ENCODE measurements around the gene RXRG.

The RXRG gene

GRCh38 chr1:165403835-165404482, 41.0 kb downstream of the RXRG start:
- Histone ChIP-seq H4K20me1 (ENCODE audit: control insufficient read depth, insufficient read depth, low read depth, low read length) (peaks cover 4% of the 10 kb centered on the region; the same call in 1 of the 2 replicates), H3K4me3 (ENCODE audit: low read length) (no peak overlapping the region), H3K27ac (ENCODE audit: low read depth, low read length) (no peak overlapping the region), H3K79me2 (ENCODE audit: control insufficient read depth, low read length) (no peaks in the 10 kb centered on the region), H3F3A (ENCODE audit: control insufficient read depth, insufficient read depth) (no peaks in the 10 kb centered on the region), H3K4me2 (ENCODE audit: low read length) (no peak overlapping the region), H3K27me3 (ENCODE audit: control insufficient read depth, low read length) (peaks cover 83% of the 10 kb centered on the region), H3K9me2 (replicated peaks; ENCODE audit: control insufficient read depth, low read length) (no peaks in the 10 kb centered on the region), H3K4me1 (ENCODE audit: control insufficient read depth, low read length) (no peaks in the 10 kb centered on the region), H3K36me3 (ENCODE audit: control insufficient read depth, low read length) (no peaks in the 10 kb centered on the region), H3K9me3 (ENCODE audit: control insufficient read depth, insufficient read depth, low read length) (no peaks in the 10 kb centered on the region)
- TF ChIP-seq, protein P1, sequence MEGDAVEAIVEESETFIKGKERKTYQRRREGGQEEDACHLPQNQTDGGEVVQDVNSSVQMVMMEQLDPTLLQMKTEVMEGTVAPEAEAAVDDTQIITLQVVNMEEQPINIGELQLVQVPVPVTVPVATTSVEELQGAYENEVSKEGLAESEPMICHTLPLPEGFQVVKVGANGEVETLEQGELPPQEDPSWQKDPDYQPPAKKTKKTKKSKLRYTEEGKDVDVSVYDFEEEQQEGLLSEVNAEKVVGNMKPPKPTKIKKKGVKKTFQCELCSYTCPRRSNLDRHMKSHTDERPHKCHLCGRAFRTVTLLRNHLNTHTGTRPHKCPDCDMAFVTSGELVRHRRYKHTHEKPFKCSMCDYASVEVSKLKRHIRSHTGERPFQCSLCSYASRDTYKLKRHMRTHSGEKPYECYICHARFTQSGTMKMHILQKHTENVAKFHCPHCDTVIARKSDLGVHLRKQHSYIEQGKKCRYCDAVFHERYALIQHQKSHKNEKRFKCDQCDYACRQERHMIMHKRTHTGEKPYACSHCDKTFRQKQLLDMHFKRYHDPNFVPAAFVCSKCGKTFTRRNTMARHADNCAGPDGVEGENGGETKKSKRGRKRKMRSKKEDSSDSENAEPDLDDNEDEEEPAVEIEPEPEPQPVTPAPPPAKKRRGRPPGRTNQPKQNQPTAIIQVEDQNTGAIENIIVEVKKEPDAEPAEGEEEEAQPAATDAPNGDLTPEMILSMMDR (IDR thresholded peaks at IDR 0.05; ENCODE audit: low read depth, low read length, poor library complexity, severe bottlenecking) = peak; percentile 67
- TF ChIP-seq EZH2phosphoT487 (IDR thresholded peaks at IDR 0.05; ENCODE audit: borderline replicate concordance, low read length) = no peak

DNA sequence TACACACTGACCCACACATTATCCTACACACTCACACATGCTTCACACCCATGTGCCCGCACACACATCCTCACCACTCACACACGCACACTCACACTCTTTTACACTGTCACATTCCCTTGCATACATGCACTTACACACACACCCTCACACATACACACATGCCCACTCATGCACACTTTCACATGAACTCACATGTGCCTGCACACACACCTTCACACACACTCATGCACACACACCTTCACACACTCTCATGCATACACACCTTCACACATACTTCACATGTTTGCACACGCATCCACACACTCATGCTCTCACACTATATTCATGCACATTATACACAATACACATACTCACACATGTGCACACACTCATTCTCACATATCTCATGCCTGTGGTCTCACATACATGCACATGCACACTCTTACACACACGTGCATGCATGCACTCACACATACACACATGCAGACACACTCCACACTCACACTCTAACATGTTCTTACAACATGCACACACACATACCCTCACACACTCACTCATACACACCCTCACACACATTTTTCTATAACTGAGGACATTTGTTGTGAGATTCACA, 42.3 kb downstream of the RXRG start:
- no peaks in the 10 kb centered on the region for H3K79me2 ChIP-seq (ENCODE audit: control insufficient read depth, low read length)
- TF ChIP-seq, protein P1 (IDR thresholded peaks at IDR 0.05; ENCODE audit: low read depth, low read length, poor library complexity, severe bottlenecking) = no peak
- TF ChIP-seq EZH2phosphoT487 (IDR thresholded peaks at IDR 0.05; ENCODE audit: borderline replicate concordance, low read length) = no peak
- H3K27me3 ChIP-seq (ENCODE audit: control insufficient read depth, low read length) = peaks cover 84% of the 10 kb centered on the region
- H3K9me3 ChIP-seq (ENCODE audit: control insufficient read depth, insufficient read depth, low read length) = no peaks in the 10 kb centered on the region
- H3K36me3 ChIP-seq (ENCODE audit: control insufficient read depth, low read length) = no peaks in the 10 kb centered on the region
- no peaks in the 10 kb centered on the region for H3K4me1 ChIP-seq (ENCODE audit: control insufficient read depth, low read length)
- no peak overlapping the region for H3K4me2 ChIP-seq (ENCODE audit: low read length)
- H3F3A ChIP-seq (ENCODE audit: control insufficient read depth, insufficient read depth) = no peaks in the 10 kb centered on the region
- no peaks in the 10 kb centered on the region for H3K9me2 ChIP-seq (replicated peaks; ENCODE audit: control insufficient read depth, low read length)
- H4K20me1 ChIP-seq (ENCODE audit: control insufficient read depth, insufficient read depth, low read depth, low read length) = no peaks in the 10 kb centered on the region; the same call in 1 of the 2 replicates
- H3K4me3 ChIP-seq (ENCODE audit: low read length) = no peak overlapping the region
- H3K27ac ChIP-seq (ENCODE audit: low read depth, low read length) = no peak overlapping the region

- Histone ChIP-seq H3K79me2 (ENCODE audit: control insufficient read depth, low read length) (no peaks in the 10 kb centered on the region), H3F3A (ENCODE audit: control insufficient read depth, insufficient read depth) (no peaks in the 10 kb centered on the region), H3K27ac (ENCODE audit: low read depth, low read length) (no peak overlapping the region), H3K4me1 (ENCODE audit: control insufficient read depth, low read length) (peaks cover 6% of the 10 kb centered on the region), H3K9me3 (ENCODE audit: control insufficient read depth, insufficient read depth, low read length) (no peaks in the 10 kb centered on the region), H4K20me1 (ENCODE audit: control insufficient read depth, insufficient read depth, low read depth, low read length) (0 out of 2 replicates have a peak, but pooled peaks cover 8% of the 10 kb centered on the region), H3K36me3 (ENCODE audit: control insufficient read depth, low read length) (no peaks in the 10 kb centered on the region), H3K4me3 (ENCODE audit: low read length) (no peak overlapping the region), H3K4me2 (ENCODE audit: low read length) (no peak overlapping the region), H3K9me2 (replicated peaks; ENCODE audit: control insufficient read depth, low read length) (no peaks in the 10 kb centered on the region), H3K27me3 (ENCODE audit: control insufficient read depth, low read length) (peaks cover 92% of the 10 kb centered on the region)
- TF ChIP-seq EZH2phosphoT487 (IDR thresholded peaks at IDR 0.05; ENCODE audit: borderline replicate concordance, low read length) = no peak
- TF ChIP-seq, protein P1 (IDR thresholded peaks at IDR 0.05; ENCODE audit: low read depth, low read length, poor library complexity, severe bottlenecking) = no peak
Measured at GRCh38 chr1:165397944-165398343, 47.0 kb downstream of the RXRG start.
